ENCODE results near the gene MTOR. TPM values are rescaled to one million over a fixed set of nuclear protein-coding genes. Genes with fewer than 3 reads are reported as not detected.

The MTOR gene
- total RNA-seq (2013; cell fraction: nucleolus; rRNA removed) = 72.3 and 77.6 TPM in 2 replicates
- total RNA-seq (2014; rRNA removed) (35.4 and 35.9 TPM in 2 replicates), total RNA-seq (2014; rRNA removed; fragmentation: Illumina TruSeq; extraction: Trizol) (29.2 and 30.4 TPM in 2 replicates), total RNA-seq (2021) (38.4 and 41.8 TPM in 2 replicates), polyA plus RNA-seq (2011; rRNA removed) (18.5 and 30.9 TPM in 2 replicates), polyA plus RNA-seq (2014; fragmentation: Illumina TruSeq; extraction: Trizol) (32.2 and 32.6 TPM in 2 replicates), polyA plus RNA-seq (2014; fragmentation: Nextera tagmentation; extraction: Ambion mirVana) (1 to 10 TPM; 6.6 to 7.5 TPM), polyA plus RNA-seq (2014; rRNA removed) (28.9 and 29.2 TPM in 2 replicates), polyA plus RNA-seq (2016; fragmentation: Nextera tagmentation; extraction: Ambion mirVana) (10 to 100 TPM; 24.3 to 26.5 TPM), polyA minus RNA-seq (2011; rRNA and poly(A)+ RNA removed) (54.8 and 62.9 TPM in 2 replicates), Bru-seq, nascent RNA (percentile 61 among the genes with signal in this experiment), BruChase-seq, experiment 1, labeled RNA remaining after a 6-hour chase (percentile 71 among the genes with signal in this experiment), BruChase-seq, experiment 2, labeled RNA remaining after a 2-hour chase (percentile 69 among the genes with signal in this experiment)
- 11.9 TPM for polyA plus RNA-seq (2011; ENCODE audit: low read depth)
- polyA plus RNA-seq (2011; cell fraction: cytosol; rRNA removed) = 22.0 and 25.6 TPM in 2 replicates
- 80.5 and 159 TPM in 2 replicates for polyA plus RNA-seq (2011; cell fraction: nucleus; rRNA removed)
- 12.4 and 14.0 TPM in 2 replicates for polyA plus RNA-seq (2012)
- polyA minus RNA-seq (2011; cell fraction: cytosol; rRNA and poly(A)+ RNA removed) = 19.2 and 19.6 TPM in 2 replicates
- 32.5 and 89.0 TPM in 2 replicates for polyA minus RNA-seq (2011; cell fraction: nucleus; rRNA and poly(A)+ RNA removed)
- long read RNA-seq, experiment 1, full-length matches to known transcripts = 1 of 7 reads
- long read RNA-seq, experiment 1, partial matches to known transcripts = 5 of 7 reads
- long read RNA-seq, experiment 1, other reads (novel, unspliced or antisense) = 1 of 7 reads
- long read RNA-seq, experiment 2, full-length matches to known transcripts = 6 of 34 reads
- long read RNA-seq, experiment 2, partial matches to known transcripts = 19 of 34 reads
- long read RNA-seq, experiment 2, other reads (novel, unspliced or antisense) = 9 of 34 reads

GRCh38 chr1:11262171-11263049 is at the start of gene MTOR:
Gene MTOR (minus strand): TSS chr1:11262551. CDS start chr1:11259409, 3,142 bp downstream.
- Histone ChIP-seq H3K4me1 (ENCODE audit: control insufficient read depth, insufficient read depth, low read length) (no peaks in the 10 kb centered on the region), H3K27me3 (replicated peaks in 1 of 2; ENCODE audit: control insufficient read depth in 2 of 2, insufficient read depth in 2 of 2, low read length in 1 of 2) (no peaks in the 10 kb centered on the region), H3K9ac (ENCODE audit: control insufficient read depth, insufficient read depth, low read length) (peak within 1 kb of the TSS; percentile 96), H3K4me2 (ENCODE audit: control insufficient read depth, insufficient read depth) (peak within 1 kb of the TSS; percentile 92), H3K36me3 (ENCODE audit: control insufficient read depth in 2 of 2, insufficient read depth in 2 of 2, low read length in 1 of 2) (peaks cover 4 to 10% of the 10 kb centered on the region in 2 experiments; a peak in 3 of 4 replicates), H3K4me3 (peak within 1 kb of the TSS; percentile 92), H3K79me2 (ENCODE audit: control insufficient read depth, insufficient read depth, low read length) (peaks cover 13% of the 10 kb centered on the region), H2AFZ (ENCODE audit: control insufficient read depth, low read depth, low read length) (peak within 1 kb of the TSS; percentile 93), H3K9me3 (replicated peaks; ENCODE audit: control insufficient read depth, insufficient read depth, low read length) (no peaks in the 10 kb centered on the region), H3K27ac (ENCODE audit: control insufficient read depth, insufficient read depth) (peak within 1 kb of the TSS; percentile 66), H4K20me1 (ENCODE audit: control insufficient read depth, insufficient read depth) (no peaks in the 10 kb centered on the region)
- DNase-seq (ENCODE audit: low read depth, low spot score) (peak; percentile 99), FAIRE-seq (peak; percentile 100), ATAC-seq (peak; percentile 99)
- ChIA-PET CTCF (interaction anchor here (1.0 to 2.8 kb wide), 5 partner anchors 10 to 383 kb away, joined by 3 to 14 read pairs (median 8); no protein-coding TSS in a partner anchor), SMC1A (ENCODE audit: uncharacterized antibody, unreplicated experiment) (interaction anchor here (0.8 to 2.1 kb wide), 8 partner anchors 11 to 382 kb away, joined by 3 to 7 read pairs (median 4); no protein-coding TSS in a partner anchor), POLR2A (interaction anchor here (1.1 to 3.1 kb wide), 4 partner anchors 8 to 19 kb away, joined by 5 to 20 read pairs (median 7); partner anchors contain the start of gene UBIAD1), RAD21 (ENCODE audit: unreplicated experiment) (interaction anchor here (1.0 to 1.9 kb wide), 2 partner anchors 11 to 225 kb away, joined by 3 to 7 read pairs; partner anchors contain the start of gene UBIAD1)
- BruUV-seq (replicated peaks) = no TSS peak
- intact Hi-C loops (cut with micrococcal nuclease; ENCODE audit: unreplicated experiment) = no loop called here
- 2% methylated on average over 59 of the region's 60 CpGs for WGBS (ENCODE audit: insufficient coverage, insufficient replicate concordance, low lambda C conversion rate, missing lambda C conversion rate)
- in situ Hi-C loops (cut with MboI) = no loop called here
- no peak for TF ChIP-seq NFXL1 (IDR thresholded peaks at IDR 0.05; ENCODE audit: borderline replicate concordance)
- TF ChIP-seq CHD2 (IDR thresholded peaks at IDR 0.05; ENCODE audit: borderline replicate concordance, low read depth, low read length) = peak; percentile 96
- TF ChIP-seq EED (IDR thresholded peaks at IDR 0.05; ENCODE audit: low read depth) = no peak
- no peak for TF ChIP-seq BCL11A (IDR thresholded peaks at IDR 0.05; ENCODE audit: low read depth, low read length)
- TF ChIP-seq ZNF384 (IDR thresholded peaks at IDR 0.05; ENCODE audit: borderline replicate concordance, low read depth, low read length) = no peak
- TF ChIP-seq ZNF622 (IDR thresholded peaks at IDR 0.05) = no peak
- TF ChIP-seq, protein P1, sequence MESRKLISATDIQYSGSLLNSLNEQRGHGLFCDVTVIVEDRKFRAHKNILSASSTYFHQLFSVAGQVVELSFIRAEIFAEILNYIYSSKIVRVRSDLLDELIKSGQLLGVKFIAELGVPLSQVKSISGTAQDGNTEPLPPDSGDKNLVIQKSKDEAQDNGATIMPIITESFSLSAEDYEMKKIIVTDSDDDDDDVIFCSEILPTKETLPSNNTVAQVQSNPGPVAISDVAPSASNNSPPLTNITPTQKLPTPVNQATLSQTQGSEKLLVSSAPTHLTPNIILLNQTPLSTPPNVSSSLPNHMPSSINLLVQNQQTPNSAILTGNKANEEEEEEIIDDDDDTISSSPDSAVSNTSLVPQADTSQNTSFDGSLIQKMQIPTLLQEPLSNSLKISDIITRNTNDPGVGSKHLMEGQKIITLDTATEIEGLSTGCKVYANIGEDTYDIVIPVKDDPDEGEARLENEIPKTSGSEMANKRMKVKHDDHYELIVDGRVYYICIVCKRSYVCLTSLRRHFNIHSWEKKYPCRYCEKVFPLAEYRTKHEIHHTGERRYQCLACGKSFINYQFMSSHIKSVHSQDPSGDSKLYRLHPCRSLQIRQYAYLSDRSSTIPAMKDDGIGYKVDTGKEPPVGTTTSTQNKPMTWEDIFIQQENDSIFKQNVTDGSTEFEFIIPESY (IDR thresholded peaks at IDR 0.05) = 0 out of 2 replicates have a peak, but pooled peaks have one; percentile 63
- TF ChIP-seq, protein P2, sequence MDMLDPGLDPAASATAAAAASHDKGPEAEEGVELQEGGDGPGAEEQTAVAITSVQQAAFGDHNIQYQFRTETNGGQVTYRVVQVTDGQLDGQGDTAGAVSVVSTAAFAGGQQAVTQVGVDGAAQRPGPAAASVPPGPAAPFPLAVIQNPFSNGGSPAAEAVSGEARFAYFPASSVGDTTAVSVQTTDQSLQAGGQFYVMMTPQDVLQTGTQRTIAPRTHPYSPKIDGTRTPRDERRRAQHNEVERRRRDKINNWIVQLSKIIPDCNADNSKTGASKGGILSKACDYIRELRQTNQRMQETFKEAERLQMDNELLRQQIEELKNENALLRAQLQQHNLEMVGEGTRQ (IDR thresholded peaks at IDR 0.05; ENCODE audit: borderline replicate concordance, low read depth, low read length) = no peak
- peak; percentile 82 for TF ChIP-seq IRF4 (IDR thresholded peaks at IDR 0.05; ENCODE audit: low read depth, low read length)
- TF ChIP-seq TCF12 (IDR thresholded peaks at IDR 0.05; ENCODE audit: low read depth, low read length) = 0 out of 2 replicates have a peak, but pooled peaks have one; percentile 27
- peak; percentile 94 for TF ChIP-seq ZNF207 (IDR thresholded peaks at IDR 0.05; ENCODE audit: borderline replicate concordance)
- TF ChIP-seq ZSCAN29 (IDR thresholded peaks at IDR 0.05) = no peak
- TF ChIP-seq, protein P3, sequence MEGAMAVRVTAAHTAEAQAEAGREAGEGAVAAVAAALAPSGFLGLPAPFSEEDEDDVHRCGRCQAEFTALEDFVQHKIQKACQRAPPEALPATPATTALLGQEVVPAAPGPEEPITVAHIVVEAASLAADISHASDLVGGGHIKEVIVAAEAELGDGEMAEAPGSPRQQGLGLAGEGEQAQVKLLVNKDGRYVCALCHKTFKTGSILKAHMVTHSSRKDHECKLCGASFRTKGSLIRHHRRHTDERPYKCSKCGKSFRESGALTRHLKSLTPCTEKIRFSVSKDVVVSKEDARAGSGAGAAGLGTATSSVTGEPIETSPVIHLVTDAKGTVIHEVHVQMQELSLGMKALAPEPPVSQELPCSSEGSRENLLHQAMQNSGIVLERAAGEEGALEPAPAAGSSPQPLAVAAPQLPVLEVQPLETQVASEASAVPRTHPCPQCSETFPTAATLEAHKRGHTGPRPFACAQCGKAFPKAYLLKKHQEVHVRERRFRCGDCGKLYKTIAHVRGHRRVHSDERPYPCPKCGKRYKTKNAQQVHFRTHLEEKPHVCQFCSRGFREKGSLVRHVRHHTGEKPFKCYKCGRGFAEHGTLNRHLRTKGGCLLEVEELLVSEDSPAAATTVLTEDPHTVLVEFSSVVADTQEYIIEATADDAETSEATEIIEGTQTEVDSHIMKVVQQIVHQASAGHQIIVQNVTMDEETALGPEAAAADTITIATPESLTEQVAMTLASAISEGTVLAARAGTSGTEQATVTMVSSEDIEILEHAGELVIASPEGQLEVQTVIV (IDR thresholded peaks at IDR 0.05; ENCODE audit: borderline replicate concordance, partially characterized antibody) = peak; percentile 62
